Measurements from ENCODE around the gene CHODL. TPM values are rescaled to one million over a fixed set of nuclear protein-coding genes. Genes with fewer than 3 reads are reported as not detected.

The CHODL gene
- total RNA-seq: 0.14 TPM
- long read RNA-seq, partial matches to known transcripts: 0 of 1 reads
- long read RNA-seq, other reads (novel, unspliced or antisense): 0 of 1 reads

GRCh38 chr21:18244671-18245463, at the start of gene CHODL:
CHODL (plus strand) TSS chr21:18244833; CDS start chr21:18245224, 391 bp downstream.
- peak; percentile 67 for DNase-seq (ENCODE audit: missing footprints)
- peak; percentile 26 for ATAC-seq
- intact Hi-C loops (cut with DNase I): no loop called here

DNA sequence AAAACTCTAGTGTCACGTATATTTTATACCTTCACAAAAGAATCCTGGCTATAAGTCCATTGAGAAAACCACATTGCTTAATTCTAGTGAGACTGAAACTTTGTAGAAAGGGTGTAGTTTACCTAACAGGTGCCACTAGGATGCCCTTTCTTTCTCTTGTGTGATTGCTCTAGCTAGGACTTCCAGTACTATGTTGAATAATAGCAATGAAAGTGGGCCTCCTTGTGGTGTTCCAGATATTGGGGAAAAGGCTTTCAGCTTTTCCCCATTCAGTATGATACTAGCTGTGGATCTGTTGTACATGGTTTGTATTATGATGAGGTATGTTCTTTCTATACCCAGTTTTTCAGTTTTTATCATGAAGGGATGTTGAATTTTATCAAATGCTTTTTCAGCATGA, 39.7 kb upstream of the CHODL start:
- no peak for DNase-seq (ENCODE audit: missing footprints)
- no peak for ATAC-seq
- intact Hi-C loops (cut with DNase I): no loop called here

DNA sequence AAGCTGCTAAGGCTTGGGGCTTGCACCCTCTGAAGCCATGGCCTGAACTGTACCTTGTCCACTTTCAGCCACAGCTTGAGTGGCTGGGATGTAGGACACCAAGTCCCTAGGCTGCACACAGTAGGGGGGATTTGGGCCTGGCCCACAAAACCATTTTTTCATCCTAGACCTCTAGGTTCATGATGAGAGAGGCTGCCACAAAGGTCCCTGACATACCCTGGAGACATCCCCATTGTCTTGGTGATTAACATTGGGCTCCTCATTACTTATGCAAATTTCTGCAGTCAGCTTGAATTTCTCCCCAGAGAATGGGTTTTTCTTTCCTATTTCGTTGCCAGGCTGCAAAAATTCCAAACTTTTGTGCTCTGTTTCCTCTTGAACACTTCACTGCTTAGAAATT, 26.3 kb upstream of the CHODL start:
- no peak for DNase-seq (ENCODE audit: missing footprints)
- intact Hi-C loops (cut with DNase I): no loop called here
- no peak for ATAC-seq

DNA sequence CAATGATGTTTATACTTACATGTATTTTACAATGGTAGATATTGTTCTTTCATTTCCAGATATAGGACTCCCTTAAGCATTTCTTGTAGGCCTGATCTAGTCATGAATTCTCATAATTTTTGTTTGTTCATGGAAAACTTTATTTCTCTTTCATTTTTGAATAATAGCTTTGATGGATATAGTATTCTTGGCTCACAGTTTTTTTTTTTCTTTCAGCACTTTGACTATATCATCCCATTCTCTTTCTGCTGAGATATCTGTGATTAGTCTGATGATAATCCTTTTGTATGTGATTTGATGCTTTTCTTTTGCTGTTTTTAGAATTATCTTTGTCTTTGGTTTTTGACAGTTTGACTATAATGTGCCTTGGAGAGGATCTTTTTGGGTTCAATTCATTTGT, 24.1 kb upstream of the CHODL start:
- intact Hi-C loops (cut with DNase I): no loop called here
- no peak for ATAC-seq
- DNase-seq (ENCODE audit: missing footprints): no peak

DNA sequence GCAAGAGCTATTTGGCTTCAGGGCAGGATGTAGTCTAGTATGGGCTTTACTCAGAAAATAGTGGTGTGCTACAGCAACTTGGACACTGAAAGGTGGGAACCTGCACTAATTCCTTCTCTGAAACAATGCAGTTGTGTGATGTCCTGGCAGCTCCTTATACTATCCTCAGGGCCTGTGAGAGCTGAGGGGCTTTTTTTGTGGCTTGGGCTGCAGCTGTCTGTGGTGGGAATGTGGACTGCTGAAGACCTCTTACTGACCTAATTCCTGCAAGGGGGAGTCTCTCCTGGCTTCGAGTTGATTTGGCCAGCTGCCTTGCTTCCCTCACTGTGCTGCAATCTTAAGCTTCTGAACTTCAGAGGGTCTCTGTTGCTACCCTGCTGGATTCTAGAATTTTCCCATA, 22.3 kb upstream of the CHODL start:
- DNase-seq (ENCODE audit: missing footprints) (no peak), ATAC-seq (no peak)
- intact Hi-C loops (cut with DNase I): no loop called here

- intact Hi-C loops (cut with DNase I): no loop called here
- DNase-seq (ENCODE audit: missing footprints) (no peak), ATAC-seq (peak; percentile 69)
Observed at GRCh38 chr21:18228060-18228739, 16.4 kb upstream of the CHODL start.

DNA sequence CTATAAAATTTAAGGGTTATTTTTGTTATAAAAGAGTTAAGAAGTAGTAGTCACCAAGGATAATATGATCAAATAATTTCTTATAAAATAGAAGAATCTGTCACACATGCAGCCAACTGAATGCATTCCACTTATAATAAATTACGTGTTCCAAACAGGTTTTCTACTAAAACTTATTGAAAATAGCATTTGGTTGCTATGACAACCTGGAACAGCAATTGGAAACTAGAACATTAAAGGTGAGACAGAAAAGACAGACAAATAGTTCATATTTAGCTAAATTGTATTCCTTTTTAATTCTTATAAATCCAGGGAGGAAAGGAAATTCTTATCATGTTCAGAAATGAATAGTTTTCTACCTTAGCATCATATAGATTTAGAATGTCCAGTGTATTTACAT, 9.1 kb upstream of the CHODL start:
- ATAC-seq (no peak), DNase-seq (ENCODE audit: missing footprints) (no peak)
- intact Hi-C loops (cut with DNase I): no loop called here

DNA sequence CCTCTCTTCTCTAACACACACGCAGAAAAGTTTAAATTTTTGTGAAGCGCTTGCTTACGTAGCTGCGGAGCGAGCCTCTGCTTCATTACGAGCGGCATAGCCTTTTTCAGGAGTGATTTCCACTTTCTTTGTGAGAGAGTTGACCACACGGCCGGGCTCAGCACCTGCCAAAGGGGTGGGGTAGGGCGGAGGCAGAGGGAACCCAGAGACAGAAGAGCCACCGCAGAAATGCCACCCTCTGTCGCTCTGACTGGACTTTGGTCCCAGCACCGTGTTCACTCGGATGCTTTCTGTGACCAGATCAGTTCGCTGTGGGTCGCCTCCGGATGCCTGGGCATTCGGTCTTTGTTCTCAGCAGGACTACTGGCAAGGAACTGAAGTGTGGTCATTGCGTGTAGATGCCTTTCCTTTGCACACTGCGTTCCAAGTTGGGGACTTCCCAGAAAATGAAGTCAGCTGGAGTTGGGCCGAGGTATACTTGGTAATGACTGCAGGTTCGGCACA, 883 bp downstream of the CHODL start:
- DNase-seq (ENCODE audit: missing footprints): no peak
- ATAC-seq: peak; percentile 16
- intact Hi-C loops (cut with DNase I): no loop called here

DNA sequence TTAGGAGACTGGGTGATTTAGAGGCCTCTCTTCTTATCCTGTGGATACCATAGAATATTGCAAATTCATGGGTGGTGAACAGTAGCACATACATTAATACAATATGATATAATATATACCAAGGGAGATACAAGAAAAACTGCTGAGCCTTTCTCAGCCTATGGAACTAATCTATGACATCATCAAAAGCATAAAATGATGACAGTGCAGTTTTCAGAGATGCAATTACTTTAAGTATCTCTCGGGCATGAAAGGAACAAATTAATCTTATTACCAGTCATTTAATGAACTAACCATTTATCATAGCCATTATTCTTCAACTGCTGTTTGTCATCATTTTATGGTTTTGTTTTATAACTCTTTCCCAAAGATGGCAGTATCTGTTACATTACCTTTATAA, 3.5 kb downstream of the CHODL start:
- intact Hi-C loops (cut with DNase I): no loop called here
- DNase-seq (ENCODE audit: missing footprints) (no peak), ATAC-seq (no peak)

DNA sequence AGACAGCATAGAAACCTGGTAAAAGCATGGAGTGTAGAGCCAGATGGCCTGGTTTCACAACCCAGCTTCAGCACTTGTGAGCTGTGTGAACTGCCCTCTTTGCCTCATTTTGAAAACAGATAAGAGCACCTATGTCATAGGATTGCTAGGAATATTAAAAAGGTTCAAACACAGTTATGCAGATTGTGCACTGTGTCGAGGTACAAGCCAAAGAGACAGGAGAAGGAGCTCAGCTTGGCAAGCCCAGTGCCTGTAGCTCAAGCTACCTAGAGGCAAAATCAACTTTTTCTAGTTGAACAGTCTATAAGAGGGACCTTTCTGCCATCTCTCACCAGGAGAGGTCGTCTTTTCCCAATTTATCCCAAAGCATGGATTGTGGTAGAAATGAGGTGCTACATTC, 5.0 kb downstream of the CHODL start:
- intact Hi-C loops (cut with DNase I): no loop called here
- no peak for ATAC-seq

GRCh38 chr21:18251065-18251464, 6.4 kb downstream of the CHODL start:
- DNase-seq (ENCODE audit: missing footprints) (no peak), ATAC-seq (no peak)
- intact Hi-C loops (cut with DNase I): no loop called here

More for the DNA sequence above, 5.0 kb downstream of the CHODL start:
- no peak for DNase-seq (ENCODE audit: missing footprints)

GRCh38 chr21:18252256-18252655, 7.6 kb downstream of the CHODL start:
- intact Hi-C loops (cut with DNase I): no loop called here
- DNase-seq (ENCODE audit: missing footprints): no peak
- ATAC-seq: no peak

DNA sequence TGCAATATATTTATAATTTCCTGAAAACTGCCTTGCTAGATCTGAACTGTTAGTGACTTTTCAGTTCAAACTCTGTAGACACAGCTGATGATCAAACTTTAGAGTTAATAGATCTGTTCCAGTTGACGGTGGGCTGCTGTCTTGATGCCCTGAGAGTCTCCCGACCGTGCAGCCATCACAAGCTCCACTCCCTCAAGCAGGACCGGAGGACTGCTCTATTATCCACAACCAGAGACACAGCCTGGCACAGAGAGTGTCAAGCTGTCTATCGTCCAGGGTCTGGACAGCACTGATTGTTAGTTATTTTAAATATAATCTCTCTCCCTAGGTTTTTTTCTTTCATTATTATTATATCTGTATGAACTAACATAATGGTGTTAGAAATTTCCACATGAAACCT, 8.0 kb downstream of the CHODL start:
- DNase-seq (ENCODE audit: missing footprints) (no peak), ATAC-seq (peak; percentile 69)
- intact Hi-C loops (cut with DNase I): no loop called here

- peak; percentile 34 for ATAC-seq
- no peak for DNase-seq (ENCODE audit: missing footprints)
- intact Hi-C loops (cut with DNase I): no loop called here
Observed at GRCh38 chr21:18253221-18253620, 8.6 kb downstream of the CHODL start.

GRCh38 chr21:18253799-18254198, 9.2 kb downstream of the CHODL start:
- ATAC-seq: no peak
- DNase-seq (ENCODE audit: missing footprints): no peak
- intact Hi-C loops (cut with DNase I): no loop called here

- intact Hi-C loops (cut with DNase I): no loop called here
- ATAC-seq (no peak), DNase-seq (ENCODE audit: missing footprints) (no peak)
Observed at GRCh38 chr21:18265944-18266343, 21.3 kb downstream of the CHODL start.

GRCh38 chr21:18267496-18267895, 22.9 kb downstream of the CHODL start:
- intact Hi-C loops (cut with DNase I): no loop called here
- ATAC-seq (no peak), DNase-seq (ENCODE audit: missing footprints) (no peak)

DNA sequence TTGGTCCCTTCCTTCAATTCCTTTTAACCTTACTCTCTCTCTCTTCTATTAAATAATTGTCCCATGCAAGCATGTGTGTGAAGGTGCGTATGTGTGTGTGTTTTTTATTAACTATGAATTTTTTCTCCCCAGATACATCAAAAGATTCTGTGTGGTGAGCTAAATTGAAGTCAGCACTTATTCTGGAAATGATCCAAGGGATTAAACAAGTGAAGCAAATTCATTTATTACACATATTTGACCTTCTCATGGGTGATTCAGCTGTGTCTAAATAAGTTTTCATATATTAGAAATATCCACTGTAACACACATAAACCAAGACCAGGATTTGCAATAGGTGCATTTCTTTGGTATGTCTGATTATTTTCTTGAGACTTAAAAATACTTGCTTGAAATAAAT, 24.3 kb downstream of the CHODL start:
- DNase-seq (ENCODE audit: missing footprints): no peak
- no peak for ATAC-seq
- intact Hi-C loops (cut with DNase I): no loop called here

GRCh38 chr21:18269856-18270255, 25.2 kb downstream of the CHODL start:
- DNase-seq (ENCODE audit: missing footprints) (no peak), ATAC-seq (no peak)
- intact Hi-C loops (cut with DNase I): no loop called here

DNA sequence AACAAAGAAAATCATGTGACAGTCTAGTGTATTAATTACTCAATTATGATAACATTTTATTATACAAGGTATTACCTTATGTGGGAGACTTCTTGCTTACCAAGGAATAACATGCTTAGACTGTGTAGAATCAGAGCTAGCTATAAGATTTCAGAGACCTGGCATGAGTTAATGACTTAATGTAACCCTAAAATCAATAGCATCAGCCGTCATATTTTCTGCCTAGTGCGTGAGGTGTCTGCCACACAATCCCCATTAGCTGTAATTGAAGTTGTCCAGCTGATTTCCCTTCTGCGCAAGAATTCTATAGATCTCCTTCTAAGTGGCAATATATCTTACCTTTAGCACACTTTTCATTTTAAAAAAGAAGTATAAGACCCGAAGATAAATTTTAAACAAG, 28.8 kb downstream of the CHODL start:
- DNase-seq (ENCODE audit: missing footprints) (no peak), ATAC-seq (no peak)
- intact Hi-C loops (cut with DNase I): no loop called here
